ENCODE data around the gene ADAMTS17.

The ADAMTS17 gene

DNA sequence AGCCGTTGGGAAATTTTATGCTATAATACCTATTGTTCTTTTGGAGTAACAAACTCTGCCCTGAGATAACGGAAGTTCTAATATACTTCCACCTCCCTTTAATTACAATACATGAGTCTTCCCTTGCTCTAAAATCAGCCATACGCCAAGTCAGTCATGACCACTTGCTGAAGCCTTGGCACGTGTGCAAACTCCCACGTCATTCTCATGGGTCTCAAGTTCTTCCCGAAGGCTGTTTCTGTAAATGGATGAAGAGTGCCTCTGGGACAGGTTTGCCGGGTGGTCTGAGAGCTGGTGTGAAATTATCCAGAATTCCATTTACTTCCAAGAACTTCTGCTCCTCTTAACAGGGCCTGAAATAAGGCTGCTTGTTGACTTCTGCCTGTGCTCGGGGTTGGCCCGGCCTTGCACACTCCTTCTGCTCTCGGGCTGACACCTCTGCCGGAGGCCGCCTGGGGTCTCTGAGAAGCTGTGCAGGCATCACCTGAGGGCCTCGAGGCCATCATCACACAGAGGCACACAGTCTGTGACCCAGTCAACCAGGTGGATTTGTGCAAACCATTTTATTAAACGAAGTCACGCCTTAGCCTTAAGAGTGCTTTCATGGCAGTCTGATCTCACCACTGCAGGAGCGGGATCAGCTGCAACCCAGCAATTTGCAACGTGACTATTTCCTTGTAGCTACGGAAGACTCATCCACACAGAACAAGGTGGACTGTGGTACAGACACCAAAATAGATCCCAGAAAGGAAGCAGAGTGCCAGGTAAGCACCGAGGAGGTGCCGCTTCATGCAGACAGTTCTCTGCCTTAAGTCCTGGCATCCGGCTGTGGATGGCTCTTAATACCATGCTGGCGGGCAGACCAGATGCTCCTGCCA, 120.1 kb downstream of the ADAMTS17 start:
- no peak overlapping the region for H3K9ac ChIP-seq (ENCODE audit: low read depth, low read length)
- H2AFZ ChIP-seq (ENCODE audit: low read depth, low read length) = no peak overlapping the region
- H3K27ac ChIP-seq (ENCODE audit: low read length) = no peak overlapping the region
- H3K4me3 ChIP-seq (ENCODE audit: low read depth in 1 of 2, low read length in 2 of 2) = no peak overlapping the region
- peaks cover 76% of the 10 kb centered on the region for H3K36me3 ChIP-seq (ENCODE audit: insufficient read depth, low read length)
- peaks cover 14% of the 10 kb centered on the region for H4K20me1 ChIP-seq (ENCODE audit: insufficient read depth, low read length)
- no peaks in the 10 kb centered on the region for H3K9me3 ChIP-seq (ENCODE audit: insufficient read depth, low read length, severe bottlenecking)
- ATAC-seq (ENCODE audit: insufficient read depth, low read depth) (no peak), DNase-seq (no peak)
- H3K79me2 ChIP-seq (ENCODE audit: insufficient read depth, low read length) = peaks cover 41% of the 10 kb centered on the region
- no peaks in the 10 kb centered on the region for H3K4me1 ChIP-seq (ENCODE audit: insufficient read depth, low read length)
- H3K27me3 ChIP-seq (ENCODE audit: insufficient read depth, low read length, poor library complexity) = no peaks in the 10 kb centered on the region
- H3K4me2 ChIP-seq (ENCODE audit: insufficient read depth, low read length) = no peak overlapping the region
- TF ChIP-seq EZH2 (IDR thresholded peaks at IDR 0.05; ENCODE audit: borderline replicate concordance, low read depth, low read length, severe bottlenecking) (no peak), CTCF (IDR thresholded peaks at IDR 0.05; ENCODE audit: borderline replicate concordance, extremely low read depth, low read length, poor library complexity, severe bottlenecking) (no peak)

DNA sequence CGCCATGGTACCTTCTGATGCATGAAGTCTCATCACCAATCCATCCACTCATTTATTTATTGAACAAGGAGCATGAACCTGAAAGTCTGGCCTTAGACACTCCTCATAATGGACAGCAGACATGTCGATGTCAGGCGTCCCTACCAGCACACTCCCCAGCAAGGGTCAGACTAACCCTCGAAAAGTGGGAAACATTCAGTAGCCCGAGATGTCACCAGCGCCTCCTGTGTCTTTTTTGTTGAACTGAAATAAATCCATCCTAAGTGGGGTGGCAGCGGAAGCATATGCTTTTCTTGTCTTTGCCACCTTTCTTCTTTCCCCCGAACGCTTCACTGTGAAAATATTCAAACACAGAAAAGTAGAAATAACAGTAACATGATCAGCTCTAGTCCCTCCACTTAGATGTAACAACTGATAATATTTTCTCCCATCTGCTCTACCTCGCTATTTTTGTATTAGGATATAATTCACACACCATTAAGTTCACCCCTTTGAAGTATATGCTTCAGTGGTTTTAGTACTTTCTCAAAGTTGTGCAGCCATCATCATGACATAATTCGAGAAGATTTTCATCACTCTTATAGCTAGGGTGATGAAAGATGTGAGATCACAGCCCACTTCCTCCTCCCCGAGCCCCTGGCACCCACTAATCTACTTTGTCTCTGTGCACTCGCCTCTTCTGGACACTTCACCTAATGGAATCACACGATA, 121.6 kb downstream of the ADAMTS17 start:
- H3K79me2 ChIP-seq (ENCODE audit: insufficient read depth, low read length) = peaks cover 45% of the 10 kb centered on the region
- ATAC-seq (ENCODE audit: insufficient read depth, low read depth) (no peak), DNase-seq (no peak)
- no peaks in the 10 kb centered on the region for H3K4me1 ChIP-seq (ENCODE audit: insufficient read depth, low read length)
- TF ChIP-seq EZH2 (IDR thresholded peaks at IDR 0.05; ENCODE audit: borderline replicate concordance, low read depth, low read length, severe bottlenecking) (no peak), CTCF (IDR thresholded peaks at IDR 0.05; ENCODE audit: borderline replicate concordance, extremely low read depth, low read length, poor library complexity, severe bottlenecking) (no peak)
- no peaks in the 10 kb centered on the region for H3K27me3 ChIP-seq (ENCODE audit: insufficient read depth, low read length, poor library complexity)
- H3K9me3 ChIP-seq (ENCODE audit: insufficient read depth, low read length, severe bottlenecking) = no peaks in the 10 kb centered on the region
- no peak overlapping the region for H3K27ac ChIP-seq (ENCODE audit: low read length)
- H3K4me3 ChIP-seq (ENCODE audit: low read depth in 1 of 2, low read length in 2 of 2) = no peak overlapping the region
- H3K9ac ChIP-seq (ENCODE audit: low read depth, low read length) = no peak overlapping the region
- no peak overlapping the region for H3K4me2 ChIP-seq (ENCODE audit: insufficient read depth, low read length)
- H3K36me3 ChIP-seq (ENCODE audit: insufficient read depth, low read length) = peaks cover 72% of the 10 kb centered on the region
- no peak overlapping the region for H2AFZ ChIP-seq (ENCODE audit: low read depth, low read length)
- H4K20me1 ChIP-seq (ENCODE audit: insufficient read depth, low read length) = peaks cover 8% of the 10 kb centered on the region; the same call in 1 of the 2 replicates

GRCh38 chr15:100218434-100218833, 123.3 kb downstream of the ADAMTS17 start:
- Histone ChIP-seq H3K27me3 (ENCODE audit: insufficient read depth, low read length, poor library complexity) (no peaks in the 10 kb centered on the region), H3K4me2 (ENCODE audit: insufficient read depth, low read length) (no peak overlapping the region), H3K4me3 (ENCODE audit: low read depth in 1 of 2, low read length in 2 of 2) (no peak overlapping the region), H3K79me2 (ENCODE audit: insufficient read depth, low read length) (peaks cover 37% of the 10 kb centered on the region; the same call in 1 of the 2 replicates), H4K20me1 (ENCODE audit: insufficient read depth, low read length) (peaks cover 10% of the 10 kb centered on the region; the same call in 1 of the 2 replicates), H3K4me1 (ENCODE audit: insufficient read depth, low read length) (no peaks in the 10 kb centered on the region), H3K9me3 (ENCODE audit: insufficient read depth, low read length, severe bottlenecking) (no peaks in the 10 kb centered on the region), H2AFZ (ENCODE audit: low read depth, low read length) (no peak overlapping the region), H3K36me3 (ENCODE audit: insufficient read depth, low read length) (peaks cover 67% of the 10 kb centered on the region), H3K9ac (ENCODE audit: low read depth, low read length) (no peak overlapping the region), H3K27ac (ENCODE audit: low read length) (no peak overlapping the region)
- TF ChIP-seq CTCF (IDR thresholded peaks at IDR 0.05; ENCODE audit: borderline replicate concordance, extremely low read depth, low read length, poor library complexity, severe bottlenecking) = no peak
- TF ChIP-seq EZH2 (IDR thresholded peaks at IDR 0.05; ENCODE audit: borderline replicate concordance, low read depth, low read length, severe bottlenecking) = no peak
- no peak for ATAC-seq (ENCODE audit: insufficient read depth, low read depth)
- no peak for DNase-seq
